NB4 (cell line): ENCODE data around the gene TTC38.
A peak's percentile ranks its signal among the peaks of the same experiment; 100 is the strongest.

Experiments used
- DNase-seq: peaks from one replicate; pipeline ENCODE4 v3.0.0; 2010; ENCODE audit warnings: low read depth
- H3K4me3 ChIP-seq: one replicate; pipeline ENCODE4 v1.5.1; 2011; ENCODE audit warnings: mild to moderate bottlenecking, low read depth, low read length, moderate library complexity
- CTCF ChIP-seq: IDR thresholded peaks from one replicate; pipeline ENCODE4 v1.5.1; 2012; ENCODE audit warnings: low read depth, low read length
- MAX ChIP-seq: IDR thresholded peaks from 2 replicates; pipeline ENCODE4 v1.6.1; 2011; ENCODE audit warnings: low read depth, low read length
- MYC ChIP-seq: IDR thresholded peaks from 2 replicates; pipeline ENCODE4 v1.6.1; 2011; ENCODE audit warnings: low read depth, low read length
- POLR2A ChIP-seq: IDR thresholded peaks from 2 replicates; pipeline ENCODE4 v1.6.1; 2011; ENCODE audit warnings: mild to moderate bottlenecking; ENCODE audit not compliant: insufficient read length; ENCODE audit errors: extremely low read depth

TTC38 gene

GRCh38 chr22:46250035-46250782 is 17.6 kb upstream of the TTC38 start, which contains the start of gene CDPF1:
TSS of gene CDPF1 (minus strand) at chr22:46250293. CDS start at chr22:46248284, 2,009 bp downstream.
- TF ChIP-seq MAX (peak; percentile 66), POLR2A (peak; percentile 75), CTCF (no peak), MYC (peak; percentile 42; the same call in 1 of the 2 replicates)
- H3K4me3 ChIP-seq, result peak within 1 kb of the TSS; percentile 70
- peak; percentile 96 for DNase-seq

DNA sequence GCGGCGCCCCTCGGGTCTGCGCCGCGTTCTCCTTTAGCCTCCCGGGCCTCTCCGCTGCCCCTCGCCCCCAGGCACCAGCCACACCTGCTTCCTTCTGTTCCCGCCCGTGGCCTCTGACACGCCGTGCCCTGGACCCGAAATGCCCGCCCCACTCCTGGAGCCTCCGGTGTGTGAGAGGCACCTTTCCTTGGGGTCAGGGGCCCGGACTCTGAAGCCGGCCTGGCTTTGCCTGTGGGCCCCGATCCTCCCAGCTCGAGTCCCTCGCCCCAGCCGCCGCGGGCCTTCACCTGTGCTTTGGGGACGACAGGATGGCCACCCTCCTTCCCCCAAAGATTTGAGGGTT is 17.1 kb upstream of the TTC38 start:
- H3K4me3 ChIP-seq, result peak overlapping the region; percentile 70
- DNase-seq, result no peak
- TF ChIP-seq POLR2A (no peak), MAX (no peak), MYC (no peak), CTCF (no peak)

GRCh38 chr22:46251266-46251665 is 16.5 kb upstream of the TTC38 start:
- peak overlapping the region; percentile 70 for H3K4me3 ChIP-seq
- TF ChIP-seq POLR2A, result no peak
- TF ChIP-seq MAX, result no peak
- TF ChIP-seq CTCF, result no peak
- no peak for TF ChIP-seq MYC
- no peak for DNase-seq

DNA sequence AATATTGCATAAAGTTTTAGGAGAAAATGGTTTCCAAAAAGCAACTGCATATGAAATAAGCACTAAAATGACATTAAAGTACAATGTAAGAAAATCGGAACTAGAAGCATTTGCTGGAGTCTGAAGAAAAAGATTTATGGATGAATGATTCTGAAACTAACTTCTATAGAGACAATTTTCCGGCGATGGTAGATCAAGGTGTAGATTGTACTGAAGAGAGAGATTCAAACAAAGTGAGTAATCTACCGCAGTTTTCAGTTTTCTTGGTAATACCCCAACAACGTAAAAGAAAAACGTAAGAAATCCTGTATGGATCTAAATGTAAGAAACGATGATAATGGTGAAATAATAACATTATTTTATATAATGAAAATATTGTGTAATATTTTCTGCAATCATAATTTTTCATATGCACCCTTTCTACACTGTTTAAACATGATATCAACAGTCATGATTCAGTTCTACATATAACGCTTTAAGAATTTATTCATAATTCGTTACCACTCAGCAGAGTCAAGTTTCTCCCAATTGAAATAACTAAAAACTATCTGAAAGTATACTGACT is 15.9 kb upstream of the TTC38 start:
- H3K4me3 ChIP-seq, result peak overlapping the region; percentile 70
- no peak for DNase-seq
- TF ChIP-seq MAX, result no peak
- no peak for TF ChIP-seq CTCF
- TF ChIP-seq POLR2A, result no peak
- TF ChIP-seq MYC, result no peak

DNA sequence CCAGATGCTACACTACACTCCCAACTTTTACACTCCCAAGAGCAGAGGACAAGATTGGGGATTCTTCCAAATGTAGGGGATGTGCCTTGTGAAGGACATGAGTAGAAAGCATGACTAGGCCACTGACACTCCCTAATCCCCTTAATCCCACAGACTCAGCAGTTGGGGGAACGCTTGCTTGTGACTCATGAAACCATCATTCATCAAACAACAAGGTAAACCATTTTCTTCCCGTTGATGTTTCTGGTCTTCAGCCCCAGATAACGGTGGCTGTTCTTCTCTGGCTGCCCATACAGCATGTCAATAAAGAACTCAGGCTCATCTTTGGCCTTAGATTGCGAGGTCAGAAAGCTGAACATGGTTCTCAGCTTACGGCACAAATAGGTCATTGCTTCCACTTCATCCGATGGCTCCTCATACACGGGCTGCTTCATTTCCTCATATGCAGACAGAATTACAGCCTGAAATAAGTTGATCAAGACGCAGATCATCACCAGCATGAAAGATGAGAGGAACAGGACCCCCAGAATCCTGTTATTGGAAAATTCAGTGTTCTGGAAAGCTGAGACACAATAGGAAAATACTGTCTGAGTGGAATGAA is 11.3 kb upstream of the TTC38 start:
- no peak overlapping the region for H3K4me3 ChIP-seq
- DNase-seq, result no peak
- TF ChIP-seq MYC, result no peak
- no peak for TF ChIP-seq CTCF
- TF ChIP-seq POLR2A, result no peak
- TF ChIP-seq MAX, result no peak
